H7 (cell line): ENCODE measurements around the gene CTTNBP2NL. TPM values are rescaled to one million over a fixed set of nuclear protein-coding genes. Genes with fewer than 3 reads are reported as not detected.
"Not testable (repeated sequence)": the region's sequence is repeated elsewhere in the genome, so short reads cannot be mapped to it uniquely, and the experiment has no call there.

ENCODE experiments used
- DNase-seq: peaks from one replicate; pipeline ENCODE4 v3.0.0; 2012
- H3K27me3 ChIP-seq: 2 replicates; pipeline ENCODE4 v1.6.0; 2011; ENCODE audit warnings: mild to moderate bottlenecking, low read length; ENCODE audit not compliant: control insufficient read depth, insufficient read depth
- H3K36me3 ChIP-seq: replicated peaks from 2 replicates; pipeline ENCODE4 v1.5.1; 2011; ENCODE audit warnings: low read length; ENCODE audit not compliant: control insufficient read depth, insufficient read depth
- H3K4me3 ChIP-seq: 2 replicates; pipeline ENCODE4 v1.5.1; 2011; ENCODE audit warnings: low read depth, mild to moderate bottlenecking, control low read depth, low read length, moderate library complexity; ENCODE audit not compliant: insufficient read depth
- total RNA-seq: library from RNA; depleted of rRNA; stranded (reverse); fragments of >200 nt; shearing (Covaris generic); gene quantifications from 2 replicates; pipeline ENCODE4 v1.2.3, GENCODE V29; 2014

CTTNBP2NL gene
- total RNA-seq, 1 experiment from 2014 or later, result 9.7 TPM

DNA sequence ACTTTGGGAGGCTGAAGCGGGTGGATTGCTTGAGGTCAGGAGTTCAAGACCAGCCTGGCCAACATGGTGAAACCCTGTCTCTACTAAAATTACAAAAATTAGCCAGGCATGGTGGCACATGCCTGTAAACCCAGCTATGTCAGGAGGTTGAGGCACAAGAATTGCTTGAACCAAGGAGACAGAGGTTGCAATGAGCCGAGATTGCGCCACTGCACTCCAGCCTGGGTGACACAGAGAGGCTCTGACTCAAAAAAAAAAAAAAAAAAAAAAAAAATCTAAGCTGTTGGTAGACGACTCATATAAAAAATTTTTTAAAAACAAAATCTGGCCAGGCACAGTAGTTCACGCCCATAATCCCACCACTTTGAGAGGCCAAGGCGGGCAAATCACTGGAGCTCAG is 91.7 kb downstream of the CTTNBP2NL start:
- not testable (repeated sequence) for H3K4me3 ChIP-seq, DNase-seq, H3K27me3 ChIP-seq, H3K36me3 ChIP-seq

DNA sequence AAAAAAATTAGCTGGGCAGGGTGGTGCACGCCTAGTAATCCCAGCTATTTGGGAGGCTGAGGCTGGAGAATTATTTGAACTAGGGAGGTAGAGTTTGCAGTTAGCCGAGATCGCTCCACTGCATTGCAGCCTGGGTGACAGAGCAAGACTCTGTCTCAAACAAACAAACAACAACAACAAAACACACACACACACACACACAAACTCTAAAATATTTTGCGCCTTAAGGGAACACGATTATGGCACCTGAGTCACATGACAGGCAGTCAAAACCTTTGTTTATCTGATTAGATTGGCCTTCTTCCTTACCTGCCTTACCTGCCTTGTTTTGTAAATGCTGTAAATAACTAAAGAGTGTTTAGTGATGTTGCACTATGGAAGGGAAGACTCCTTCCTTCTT is 92.1 kb downstream of the CTTNBP2NL start:
- DNase-seq, result no peak
- Histone ChIP-seq H3K36me3 (no peaks in the 10 kb centered on the region), H3K27me3 (no peaks in the 10 kb centered on the region), H3K4me3 (no peak overlapping the region)

DNA sequence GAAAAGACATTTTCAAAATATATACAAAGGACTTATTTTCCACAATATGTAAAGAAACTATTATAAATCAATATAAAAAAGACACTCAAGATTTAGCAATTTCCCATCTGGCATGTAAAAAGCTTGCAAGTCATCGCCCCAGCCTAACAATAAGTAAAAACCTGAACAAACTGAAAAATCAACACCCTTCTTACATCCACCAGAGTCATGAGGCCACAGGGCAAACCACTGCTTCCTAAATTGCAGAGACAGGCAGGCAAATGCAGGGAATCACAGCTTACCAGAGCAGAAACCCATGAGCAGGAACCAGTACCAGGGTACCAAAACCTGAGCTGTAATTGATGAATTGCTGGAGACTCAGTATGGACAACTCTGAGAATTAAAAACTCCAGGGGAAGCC is 96.1 kb downstream of the CTTNBP2NL start:
- Histone ChIP-seq H3K4me3 (no peak overlapping the region), H3K27me3 (no peaks in the 10 kb centered on the region), H3K36me3 (no peaks in the 10 kb centered on the region)
- DNase-seq, result no peak

DNA sequence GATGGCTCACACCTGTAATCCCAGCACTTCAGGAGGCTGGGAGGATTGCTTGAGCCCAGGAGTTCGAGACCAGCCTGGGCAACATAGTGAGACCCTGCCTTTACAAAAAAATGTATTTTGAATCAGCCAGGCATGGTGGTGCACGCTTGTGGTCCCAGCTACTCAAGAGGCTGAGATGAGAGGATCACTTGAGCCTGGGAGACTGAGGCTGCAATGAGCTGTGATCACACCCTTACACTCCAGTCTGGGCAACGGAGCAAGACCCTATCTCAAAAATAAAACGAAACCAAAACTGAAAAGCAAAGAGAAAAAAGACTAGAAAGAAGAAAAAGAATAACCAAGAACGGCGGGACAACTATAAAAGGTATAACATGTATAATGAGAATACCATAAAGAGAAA is 97.3 kb downstream of the CTTNBP2NL start:
- no peak for DNase-seq
- no peak overlapping the region for H3K4me3 ChIP-seq
- peaks cover 2% of the 10 kb centered on the region; the same call in 1 of the 2 replicates for H3K27me3 ChIP-seq
- no peaks in the 10 kb centered on the region for H3K36me3 ChIP-seq

DNA sequence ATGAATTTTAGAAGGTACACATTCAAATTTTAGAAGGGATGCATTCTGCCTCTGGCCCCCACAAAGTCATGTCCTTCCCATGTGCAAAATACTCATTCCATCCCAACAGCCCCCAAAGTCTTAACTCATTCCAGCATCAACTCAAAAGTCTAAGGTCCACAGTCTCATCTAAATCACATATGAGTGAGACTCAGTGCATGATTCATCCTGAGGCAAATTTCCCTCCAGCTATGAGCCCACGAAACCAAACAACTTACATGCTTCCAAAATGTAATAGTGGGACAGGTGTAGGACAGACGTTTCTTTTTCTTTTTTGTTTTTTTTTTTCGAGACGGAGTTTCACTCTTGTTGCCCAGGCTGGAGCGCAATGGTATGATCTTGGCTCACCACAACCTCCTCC is 100.3 kb downstream of the CTTNBP2NL start:
- no peak for DNase-seq
- no peak overlapping the region for H3K4me3 ChIP-seq
- no peaks in the 10 kb centered on the region for H3K36me3 ChIP-seq
- H3K27me3 ChIP-seq, result peaks cover 7% of the 10 kb centered on the region

DNA sequence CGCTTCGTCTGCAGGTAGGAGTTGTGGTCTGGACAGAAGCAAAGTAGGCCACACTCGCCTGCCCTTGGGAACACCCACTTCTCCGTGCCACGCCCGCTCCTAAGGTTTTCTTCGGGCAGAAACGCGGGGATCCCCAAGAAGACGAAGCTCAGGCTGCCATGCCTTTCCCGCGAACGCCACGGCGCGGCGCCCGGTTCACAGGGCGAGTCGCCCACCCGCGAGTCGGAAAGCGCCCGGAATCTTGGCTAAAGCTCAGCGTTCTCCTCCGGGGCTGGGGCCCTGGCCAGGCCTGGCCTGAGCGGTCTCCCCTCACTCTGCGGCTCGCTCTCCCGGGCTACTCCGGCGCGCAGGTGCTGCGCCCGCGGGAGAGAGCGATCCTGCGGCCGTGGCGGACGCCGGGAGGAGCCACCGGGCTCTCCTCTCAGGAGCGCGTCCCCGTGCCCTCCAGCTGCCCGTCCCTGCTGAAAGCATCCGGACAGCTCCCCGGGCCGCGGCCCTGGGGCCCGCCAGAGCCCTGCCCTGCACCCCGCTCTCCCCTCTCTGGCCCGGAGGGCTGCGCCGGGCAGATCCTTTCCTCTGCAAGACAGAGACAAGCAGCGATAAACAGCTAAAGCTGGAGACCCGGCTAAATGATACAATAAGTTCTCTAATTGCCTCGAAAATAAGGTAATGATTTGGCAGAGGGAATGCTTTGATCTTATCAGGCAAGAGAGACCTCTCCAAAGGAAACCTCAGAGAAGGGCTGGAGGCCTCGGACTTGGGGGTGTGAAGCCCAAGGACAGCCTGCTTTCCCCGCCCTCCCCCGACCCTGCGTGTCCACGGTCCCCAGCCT is 106.0 kb downstream of the CTTNBP2NL start:
- peaks cover 63% of the 10 kb centered on the region for H3K27me3 ChIP-seq
- H3K36me3 ChIP-seq, result no peaks in the 10 kb centered on the region
- H3K4me3 ChIP-seq, result peak overlapping the region; percentile 48
- peak; percentile 83 for DNase-seq

DNA sequence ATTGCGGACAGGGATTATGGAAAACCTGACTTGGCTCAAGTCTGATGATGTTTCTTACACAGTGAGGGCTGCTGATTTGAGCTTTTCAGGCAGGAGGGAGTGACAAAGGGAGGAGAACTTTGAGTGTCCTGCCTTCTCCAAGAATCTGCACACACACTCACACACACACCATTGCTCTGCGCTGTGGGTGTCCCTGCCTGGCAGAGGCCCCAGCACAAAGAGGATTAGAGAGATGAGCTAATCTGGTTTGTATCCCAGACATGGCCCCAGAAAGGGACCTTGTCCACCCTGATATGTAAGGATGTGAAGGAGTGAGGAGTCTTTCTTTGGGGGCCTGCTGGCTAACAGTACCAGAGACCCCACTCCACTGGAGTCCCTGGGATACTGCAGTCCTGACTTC is 106.8 kb downstream of the CTTNBP2NL start:
- Histone ChIP-seq H3K36me3 (no peaks in the 10 kb centered on the region), H3K27me3 (peaks cover 69% of the 10 kb centered on the region), H3K4me3 (no peak overlapping the region)
- no peak for DNase-seq

DNA sequence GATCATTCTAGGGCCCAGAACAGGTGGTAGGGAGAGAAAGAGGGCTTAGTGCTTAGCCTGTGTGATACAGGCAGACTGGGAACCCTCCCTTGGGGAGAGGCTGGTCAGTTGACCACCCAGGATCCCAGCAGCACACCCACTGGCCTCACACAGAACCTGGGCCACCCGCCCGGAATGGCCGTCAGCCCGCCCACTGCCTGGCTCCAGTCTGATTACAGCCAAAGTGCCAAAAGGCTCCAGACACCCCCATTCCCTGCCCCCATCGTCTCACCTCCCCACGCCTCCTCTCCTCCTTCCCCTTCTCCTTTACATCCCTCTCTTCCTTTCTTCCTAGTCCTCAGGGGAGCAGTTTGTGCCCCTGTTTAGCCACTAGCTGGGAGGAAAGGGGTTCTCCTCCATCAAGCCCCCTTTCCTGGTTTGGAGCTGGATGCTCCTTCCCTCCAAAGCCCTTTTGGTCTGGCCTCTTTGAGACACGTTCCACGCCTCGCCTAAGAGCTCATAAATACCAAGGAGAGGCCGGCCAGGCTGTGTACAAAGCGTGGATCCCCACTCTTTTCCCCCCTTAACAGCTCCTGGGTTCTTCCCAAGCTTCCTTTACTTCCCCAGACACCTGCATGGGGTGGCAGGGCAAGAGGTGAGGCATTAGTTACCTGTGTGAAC is 108.1 kb downstream of the CTTNBP2NL start:
- Histone ChIP-seq H3K4me3 (no peak overlapping the region), H3K27me3 (peaks cover 81% of the 10 kb centered on the region), H3K36me3 (no peaks in the 10 kb centered on the region)
- no peak for DNase-seq

DNA sequence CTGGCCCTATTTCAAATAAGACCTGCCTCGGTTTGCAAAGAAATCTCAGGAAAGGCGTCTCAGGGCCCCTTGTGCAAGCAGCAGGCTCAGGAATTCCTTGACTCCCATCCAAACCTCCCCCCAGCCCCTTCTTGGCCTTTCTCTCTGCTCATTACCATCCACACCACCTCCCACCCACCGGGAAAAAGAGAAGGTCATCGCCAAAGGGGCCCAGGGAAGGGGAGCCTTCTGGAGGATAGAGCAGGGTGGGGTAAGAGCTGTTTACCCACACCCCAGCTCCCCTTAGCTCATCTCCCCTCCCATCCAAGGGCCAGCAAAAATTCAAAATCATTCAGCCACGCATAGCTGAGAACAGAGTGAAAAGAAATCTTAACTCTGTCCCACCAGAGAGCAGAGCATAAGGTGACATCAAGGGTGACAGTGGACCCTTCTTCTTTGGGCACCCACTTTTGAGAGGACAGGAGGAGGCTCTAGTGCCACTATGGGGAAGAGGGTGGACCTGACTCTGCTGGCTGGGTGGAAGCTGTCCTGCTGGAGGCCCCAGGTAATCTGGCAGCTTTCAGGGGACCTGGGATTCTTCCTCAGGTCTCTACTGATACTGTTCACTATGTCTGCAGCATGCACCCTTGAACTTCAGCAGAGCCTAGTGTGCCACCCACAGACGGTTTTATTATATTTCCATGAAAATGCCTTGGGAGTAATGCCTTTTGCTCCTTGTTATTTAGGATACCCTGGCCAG is 108.8 kb downstream of the CTTNBP2NL start:
- DNase-seq, result no peak
- peaks cover 88% of the 10 kb centered on the region for H3K27me3 ChIP-seq
- H3K36me3 ChIP-seq, result no peaks in the 10 kb centered on the region
- H3K4me3 ChIP-seq, result no peak overlapping the region

DNA sequence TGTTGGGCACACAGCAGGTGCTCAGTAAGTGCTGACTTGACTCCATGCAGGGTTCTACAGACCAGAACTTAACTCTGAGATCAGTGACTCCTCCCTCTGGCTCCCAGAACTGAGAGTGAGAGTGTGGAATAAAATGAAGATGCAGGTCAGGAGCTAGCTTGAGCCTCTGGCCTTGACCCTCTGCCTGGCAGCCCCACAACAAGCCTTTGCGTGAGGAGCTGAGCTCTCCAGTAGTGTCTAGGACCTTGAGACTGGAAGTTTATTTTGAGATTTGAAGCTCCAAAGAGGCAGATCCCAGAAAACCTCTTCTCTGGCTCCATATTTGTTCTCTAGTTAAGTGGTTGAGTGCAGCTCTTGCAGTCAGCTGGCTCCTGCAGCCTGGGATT is 109.4 kb downstream of the CTTNBP2NL start:
- Histone ChIP-seq H3K4me3 (no peak overlapping the region), H3K27me3 (peaks cover 94% of the 10 kb centered on the region), H3K36me3 (no peaks in the 10 kb centered on the region)
- no peak for DNase-seq

DNA sequence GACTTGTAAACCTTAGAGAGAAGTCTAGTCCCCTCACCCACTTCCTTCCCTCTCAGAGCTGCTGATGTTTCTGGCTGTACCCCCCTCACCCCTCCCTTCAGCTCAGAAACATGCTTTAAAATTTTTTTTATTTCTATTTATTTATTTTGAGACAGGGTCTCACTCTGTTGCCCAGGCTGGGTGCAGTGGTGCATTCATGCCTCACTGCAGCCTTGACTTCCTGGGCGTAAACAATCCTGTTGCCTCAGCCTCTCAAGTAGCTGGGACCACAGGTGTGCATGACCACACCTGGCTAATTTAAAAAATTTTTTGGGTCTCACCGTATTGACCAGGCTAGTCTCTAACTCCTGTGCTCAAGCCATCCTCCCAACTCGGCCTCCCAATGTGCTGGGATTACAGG is 109.9 kb downstream of the CTTNBP2NL start:
- Histone ChIP-seq H3K4me3 (no peak overlapping the region), H3K27me3 (peaks cover 97% of the 10 kb centered on the region), H3K36me3 (no peaks in the 10 kb centered on the region)
- DNase-seq, result no peak

DNA sequence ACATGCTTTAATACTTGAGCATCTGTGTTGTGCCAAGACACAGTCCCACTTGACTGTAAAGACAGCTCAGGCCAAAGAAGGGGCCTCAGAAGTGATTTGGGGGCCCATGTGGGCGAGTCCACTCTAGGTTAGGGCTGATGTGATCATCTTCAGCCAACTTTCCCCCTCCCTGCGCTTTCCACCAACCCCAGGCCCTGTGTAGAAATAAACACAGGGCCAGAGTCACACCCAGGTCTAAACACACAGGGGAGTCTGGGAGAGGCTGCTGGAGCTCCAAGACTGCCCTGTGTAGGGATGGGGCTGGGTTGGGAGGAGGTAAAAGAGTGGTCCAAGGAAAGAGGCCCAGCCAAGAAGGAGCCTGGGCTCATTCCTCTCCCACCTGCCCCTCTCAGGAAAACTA is 110.3 kb downstream of the CTTNBP2NL start:
- Histone ChIP-seq H3K4me3 (no peak overlapping the region), H3K36me3 (no peaks in the 10 kb centered on the region), H3K27me3 (peaks cover 97% of the 10 kb centered on the region)
- no peak for DNase-seq

DNA sequence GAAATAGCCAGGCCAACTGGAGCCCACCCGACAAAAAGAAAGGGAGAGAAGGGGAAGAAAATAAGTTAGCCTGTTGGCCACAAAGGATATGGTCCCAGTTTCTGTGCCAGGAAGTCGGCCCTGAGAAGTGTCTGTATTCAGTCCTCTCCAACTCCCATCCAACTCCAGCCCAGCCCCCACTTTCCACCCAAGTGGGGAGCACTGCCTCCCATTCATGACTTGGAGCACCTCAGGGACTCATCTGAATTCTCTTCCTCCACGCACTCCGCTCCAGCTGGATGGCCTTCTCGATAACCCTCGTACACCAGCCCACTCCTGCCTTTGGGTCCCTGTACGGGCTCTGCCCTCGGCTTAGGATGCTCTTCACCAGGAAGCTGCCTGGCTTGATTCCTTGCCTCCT is 110.7 kb downstream of the CTTNBP2NL start:
- DNase-seq, result no peak
- no peaks in the 10 kb centered on the region for H3K36me3 ChIP-seq
- H3K27me3 ChIP-seq, result peaks cover 97% of the 10 kb centered on the region
- no peak overlapping the region for H3K4me3 ChIP-seq

DNA sequence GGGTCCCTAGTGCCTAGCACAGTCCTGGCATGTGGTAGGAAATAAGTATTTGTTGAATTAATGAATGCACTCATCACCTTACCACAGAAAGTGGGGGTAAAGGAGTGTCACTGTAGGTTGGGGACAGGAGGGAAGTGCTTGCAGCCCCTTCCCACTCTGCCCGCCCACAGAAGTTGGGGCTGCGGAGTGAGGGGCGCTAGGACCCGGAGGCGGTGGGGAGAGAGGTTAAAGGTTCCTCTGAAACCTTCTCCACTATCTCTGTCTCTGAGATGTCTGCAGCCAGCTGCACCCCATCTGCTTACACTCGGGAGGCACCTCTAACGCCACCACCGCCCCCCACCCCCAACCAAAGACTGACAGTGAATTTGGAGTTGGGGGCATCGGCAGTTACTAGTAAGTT is 111.3 kb downstream of the CTTNBP2NL start:
- Histone ChIP-seq H3K4me3 (peak overlapping the region; percentile 67), H3K27me3 (peaks cover 94% of the 10 kb centered on the region), H3K36me3 (no peaks in the 10 kb centered on the region)
- DNase-seq, result peak; percentile 60

DNA sequence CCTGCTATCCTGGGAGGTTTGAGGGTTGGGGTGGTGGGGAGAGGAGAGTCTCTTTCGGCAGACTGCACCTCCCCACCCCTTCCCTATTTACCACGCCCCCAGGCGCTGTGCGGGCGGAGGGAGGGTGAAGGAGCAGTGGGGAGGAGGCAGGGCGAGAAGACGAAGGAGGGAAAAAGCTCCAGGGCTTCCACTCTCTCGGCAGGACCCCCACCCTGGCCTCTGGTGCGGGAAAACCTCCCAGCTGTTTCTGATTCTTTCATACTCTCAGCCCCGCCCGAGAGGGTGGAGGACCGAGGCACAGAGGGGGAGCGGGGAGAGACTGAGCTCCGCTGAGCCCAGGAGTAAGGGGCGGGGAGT is 111.9 kb downstream of the CTTNBP2NL start:
- Histone ChIP-seq H3K36me3 (no peaks in the 10 kb centered on the region), H3K4me3 (peak overlapping the region; percentile 67), H3K27me3 (peaks cover 93% of the 10 kb centered on the region)
- peak; percentile 93 for DNase-seq
